Anterior cingulate cortex (tissue), 58 donors: ENCODE measurements around the gene EFS.

Experiments
- DNase-seq, 58 donors: peaks; one replicate each; lab custom pipeline; 2025; lab: John Stamatoyannopoulos, UW

Gene EFS

GRCh38 chr14:23360496-23360895 lies 4.5 kb downstream of the EFS start:
- DNase-seq: peak in 44 of 58 donors; percentile 5 to 83 (median 56)

- DNase-seq: no peak
Observed at GRCh38 chr14:23359722-23360447, 5.1 kb downstream of the EFS start.

DNA sequence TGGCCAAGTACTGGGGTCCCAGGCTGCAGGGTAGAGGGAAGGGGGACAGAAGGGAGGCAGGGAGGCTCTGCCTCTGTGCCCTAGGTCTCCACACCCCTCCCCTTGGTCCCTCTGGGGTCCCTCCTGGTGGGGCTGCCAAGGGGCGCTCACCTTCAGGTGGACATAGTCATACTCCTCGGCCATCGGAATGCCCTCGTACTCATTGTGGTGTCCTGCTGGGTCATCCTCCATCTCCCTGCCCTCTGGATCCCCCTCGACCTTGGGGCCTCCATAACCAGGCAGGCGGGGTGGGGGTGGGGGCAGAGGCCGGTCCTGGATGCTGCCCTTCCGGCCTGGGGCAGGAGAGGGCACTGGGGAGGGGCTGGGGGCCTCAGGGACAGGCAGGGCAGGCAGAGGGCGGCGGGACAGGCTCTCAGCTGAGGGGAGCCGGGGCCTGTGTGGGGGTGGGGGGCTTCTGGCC lies 5.8 kb downstream of the EFS start:
- no peak for DNase-seq

DNA sequence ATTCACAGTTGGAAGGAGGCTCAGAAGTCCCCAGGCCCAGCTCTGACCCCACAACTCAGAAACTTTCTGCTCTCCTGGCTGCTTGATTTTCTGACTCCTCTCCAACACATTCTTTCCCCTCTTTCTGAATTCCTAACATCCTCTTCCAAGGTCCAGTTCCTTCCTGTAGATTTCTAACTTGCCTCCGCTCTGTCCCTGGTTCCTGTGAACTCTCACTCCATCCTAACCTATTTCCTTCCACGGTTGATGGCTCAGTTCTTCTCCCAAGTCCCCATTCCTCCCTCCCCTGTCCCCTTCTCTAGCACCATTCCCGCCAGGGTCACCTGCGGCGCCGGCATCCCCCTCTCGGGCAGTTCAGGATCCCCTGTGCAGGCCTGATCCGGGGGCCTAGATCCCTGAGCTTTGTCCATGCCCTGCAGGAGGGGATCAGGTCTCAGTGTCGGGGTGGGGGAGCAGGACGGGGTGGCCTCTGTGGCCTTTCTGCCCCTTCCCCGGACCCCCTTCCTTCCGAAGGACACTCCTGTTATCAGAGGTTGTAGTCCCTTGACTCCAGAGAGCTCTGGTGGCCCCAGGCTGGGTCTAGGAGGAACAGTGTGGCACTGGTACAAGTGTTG lies 6.3 kb downstream of the EFS start:
- DNase-seq: no peak

DNA sequence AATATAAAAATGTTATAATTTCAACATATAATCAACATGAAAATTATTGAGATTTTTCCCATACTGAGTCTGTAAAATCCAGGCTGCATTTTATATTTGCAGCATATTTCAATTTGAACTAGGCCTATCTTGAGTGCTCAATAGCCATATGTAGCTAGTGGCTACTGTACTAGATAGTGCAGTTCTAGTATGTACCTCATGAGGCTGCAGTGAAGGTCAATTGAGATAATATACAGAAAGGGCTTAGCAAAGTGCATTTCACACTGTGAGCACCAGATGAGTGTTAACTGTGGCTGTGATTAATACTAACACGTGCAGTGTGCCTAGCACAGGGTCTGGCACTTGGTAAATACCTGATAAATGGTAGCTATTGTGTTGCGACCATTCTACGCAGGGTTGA lies 6.9 kb downstream of the EFS start:
- DNase-seq: no peak

GRCh38 chr14:23357261-23357660 lies 7.7 kb downstream of the EFS start:
- DNase-seq: no peak

DNA sequence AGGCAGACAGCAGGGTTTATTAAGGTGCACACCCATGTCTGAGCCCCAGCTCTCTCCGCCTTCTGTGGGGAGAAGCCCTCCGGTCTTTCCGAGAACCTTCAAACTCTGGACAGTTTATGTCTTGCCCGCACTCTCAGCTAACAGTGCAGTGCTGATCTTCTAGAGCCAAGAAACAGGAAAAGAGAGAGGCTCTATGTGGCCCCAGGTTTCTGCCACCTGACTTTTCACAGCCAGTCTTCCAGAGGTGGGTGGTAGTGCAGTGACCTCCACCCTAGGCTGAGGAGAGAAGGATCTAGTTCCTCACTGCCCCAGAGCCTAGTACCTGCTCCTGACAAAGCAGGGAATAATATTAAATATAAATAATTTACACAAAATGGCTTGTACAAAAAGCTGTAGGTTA lies 8.3 kb downstream of the EFS start:
- DNase-seq: no peak

- DNase-seq: no peak
Observed at GRCh38 chr14:23355871-23356435, 9.0 kb downstream of the EFS start.

DNA sequence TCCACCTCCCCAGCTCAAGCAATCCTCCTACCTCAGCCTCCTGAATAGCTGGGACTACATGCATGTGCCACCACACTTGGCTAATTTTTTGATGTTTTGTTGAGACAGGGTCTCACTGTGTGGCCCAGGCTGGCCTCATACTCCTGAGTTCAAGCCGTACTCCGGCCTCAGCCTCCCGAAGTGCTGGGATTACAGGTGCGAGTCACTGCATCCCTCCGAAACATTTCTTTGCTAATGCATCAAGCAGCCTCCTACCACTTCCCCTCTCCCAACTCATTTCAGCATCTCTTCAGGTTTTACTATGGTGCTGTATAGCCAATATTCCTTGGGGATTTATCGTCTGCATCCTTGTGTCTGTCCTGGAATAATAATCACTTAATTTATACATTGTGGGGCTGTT lies 10.0 kb downstream of the EFS start:
- no peak for DNase-seq

GRCh38 chr14:23353433-23353780 lies 11.6 kb downstream of the EFS start:
- no peak for DNase-seq

DNA sequence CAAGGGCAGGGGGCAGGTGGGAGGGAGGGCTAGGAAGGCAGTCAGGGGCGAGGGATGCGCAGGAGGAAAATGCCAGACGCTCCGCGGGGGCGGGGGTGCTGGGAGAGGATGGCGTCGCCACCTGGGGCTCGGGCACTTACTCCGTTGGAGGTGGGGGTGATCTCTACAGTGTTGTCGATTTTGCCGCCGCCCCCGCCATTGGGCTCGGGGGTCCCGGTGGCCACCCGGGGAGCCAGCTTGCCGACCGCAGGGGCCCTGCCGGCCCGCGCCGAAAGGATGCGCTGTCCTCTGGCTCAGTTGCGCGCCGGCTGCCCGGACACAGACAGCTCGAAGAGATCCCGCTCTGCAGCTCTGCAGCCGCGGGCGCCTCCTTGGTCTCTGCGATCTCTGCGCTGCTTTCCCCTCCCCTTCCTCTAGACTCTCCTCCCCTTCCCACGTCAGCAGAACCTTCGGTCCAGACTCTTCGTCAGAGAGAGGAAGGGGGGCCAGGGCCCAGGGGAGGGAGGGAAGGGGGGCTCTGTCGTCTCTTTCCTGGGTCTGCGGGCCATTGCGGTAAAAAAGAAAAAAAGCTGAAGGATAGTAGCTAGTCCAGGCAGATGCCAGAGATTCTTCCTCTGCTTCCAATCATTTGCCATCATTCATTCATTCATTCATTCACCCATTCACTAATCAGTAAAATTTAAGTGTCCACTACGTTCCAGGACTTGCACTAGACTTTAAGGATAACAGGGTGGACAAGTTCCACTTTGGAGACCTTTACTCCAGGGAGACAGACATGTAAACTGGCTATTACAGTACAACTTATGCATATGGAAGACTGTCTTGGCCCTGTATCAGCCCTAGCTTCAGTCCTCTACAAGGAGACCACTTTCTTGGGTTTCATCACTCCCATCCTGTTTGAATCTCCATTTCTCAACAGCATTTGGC lies 12.2 kb downstream of the EFS start, which contains the start of gene SLC22A17:
Gene SLC22A17 (minus strand): TSS at position 382 of the 927 bp plus-strand sequence.
- DNase-seq: peak; percentile 37 to 94 (median 85)

GRCh38 chr14:23351681-23352505 lies 13.1 kb downstream of the EFS start:
- DNase-seq: peak in 20 of 58 donors; percentile 17 to 76 (median 57)

GRCh38 chr14:23349156-23349845 lies 15.7 kb downstream of the EFS start:
- no peak for DNase-seq

GRCh38 chr14:23348297-23348655 lies 16.7 kb downstream of the EFS start:
- DNase-seq: no peak

- no peak for DNase-seq
Observed at GRCh38 chr14:23347406-23348296, 17.3 kb downstream of the EFS start.

DNA sequence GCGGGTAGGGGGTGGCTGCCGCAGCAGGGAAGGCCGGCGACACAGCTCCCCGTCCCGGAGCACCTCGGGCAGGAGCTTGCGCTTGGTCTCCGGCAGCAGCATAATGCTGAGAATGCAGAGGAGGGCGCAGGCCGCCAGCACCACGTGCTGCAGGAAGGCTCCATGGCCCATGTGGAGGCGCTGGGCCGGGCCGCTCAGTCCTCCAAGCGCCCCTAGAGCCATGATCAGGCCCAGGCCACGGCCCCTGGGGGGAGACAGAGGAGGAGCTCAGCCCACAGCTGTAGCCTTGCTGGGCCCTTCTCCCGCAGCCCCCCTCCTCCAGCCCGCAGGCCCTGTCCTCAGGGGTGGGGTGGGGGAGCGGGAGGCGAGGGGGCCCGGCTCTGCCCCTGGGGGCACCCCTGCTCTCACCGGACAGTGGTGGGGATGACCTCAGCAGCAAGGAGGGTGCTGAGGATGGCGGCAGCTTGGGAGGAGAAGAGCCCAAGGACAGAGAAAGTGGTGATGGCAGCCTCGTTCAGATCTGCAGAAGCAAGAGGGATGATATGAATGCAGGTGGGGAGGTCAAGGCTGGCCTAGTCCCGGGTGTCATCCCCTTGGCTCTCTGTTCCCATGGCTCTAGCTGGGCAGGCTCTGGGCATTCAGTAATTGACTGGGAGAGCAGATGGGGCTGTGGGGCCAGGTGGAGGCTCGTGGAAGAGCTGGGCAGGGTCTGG lies 18.1 kb downstream of the EFS start:
- DNase-seq: no peak

DNA sequence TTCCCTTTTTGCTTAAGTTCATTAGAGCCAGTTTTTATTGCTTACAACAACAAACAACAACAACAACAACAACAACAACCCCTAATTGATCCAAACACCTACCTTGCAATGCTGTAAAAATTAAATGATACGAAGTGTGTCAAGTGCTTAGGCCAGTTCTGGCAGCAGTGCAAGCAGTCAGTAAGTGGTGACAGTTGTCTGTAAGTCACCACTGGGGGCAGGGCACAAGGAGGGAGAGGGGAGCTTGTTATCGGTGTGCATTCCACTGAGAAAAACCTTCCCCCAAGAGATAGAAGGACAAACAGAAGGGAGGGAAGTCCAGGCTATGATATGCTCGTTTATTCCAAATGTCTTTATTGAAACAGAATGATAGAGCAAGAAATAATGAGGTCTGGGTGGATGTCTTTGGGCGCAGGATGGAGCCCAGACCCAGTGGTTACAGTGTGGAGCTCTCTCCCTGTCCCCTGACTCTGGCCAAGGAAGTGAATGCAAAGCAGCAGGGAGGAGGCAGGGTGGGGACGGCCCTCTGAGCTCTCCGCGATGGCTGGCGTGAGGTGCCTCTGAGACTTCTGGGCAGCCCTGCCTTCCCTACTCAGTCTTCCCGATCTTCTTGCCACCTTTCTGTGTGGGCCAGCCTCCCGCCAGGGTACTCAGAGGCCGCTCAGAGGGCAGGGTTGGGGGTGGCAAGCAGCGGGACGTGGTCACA lies 18.8 kb downstream of the EFS start:
- no peak for DNase-seq
